Activated CD8-positive, alpha-beta memory T cell treated with anti-CD3 and anti-CD28 coated beads for 24 hours (primary cell): ENCODE results near the gene TYW1B.
"Not testable (repeated sequence)": the region's sequence is repeated elsewhere in the genome, so short reads cannot be mapped to it uniquely, and the experiment has no call there.

Experiments used
- DNase-seq: peaks from one replicate; pipeline ENCODE4 v3.0.0-alpha.2; 2020

The TYW1B gene

GRCh38 chr7:72540923-72541322 is 287.1 kb downstream of the TYW1B start:
- DNase-seq = no peak

DNA sequence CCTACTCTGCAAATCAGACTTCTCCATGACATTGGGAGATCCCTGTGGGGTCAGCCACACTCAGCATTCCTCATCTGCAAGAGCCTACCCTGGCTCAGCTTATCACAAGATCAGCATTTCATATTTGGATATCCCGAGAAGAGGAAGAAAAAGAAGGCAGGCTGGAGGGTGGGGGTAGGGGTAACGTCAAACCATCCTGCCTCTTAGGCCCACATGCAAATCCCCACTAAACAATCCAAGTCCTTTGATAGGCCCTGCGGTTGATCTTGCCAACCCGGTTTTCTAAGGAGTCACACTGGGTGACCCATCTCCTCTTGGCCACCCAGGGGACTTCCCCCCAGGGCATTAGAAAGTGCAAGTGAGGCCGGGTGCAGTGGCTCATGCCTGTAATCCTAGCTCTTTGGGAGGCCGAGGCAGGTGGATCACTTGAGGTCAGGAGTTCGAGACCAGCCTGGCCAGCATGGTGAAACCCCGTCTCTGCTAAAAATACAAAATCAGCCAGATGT is 287.8 kb downstream of the TYW1B start:
- no peak for DNase-seq

DNA sequence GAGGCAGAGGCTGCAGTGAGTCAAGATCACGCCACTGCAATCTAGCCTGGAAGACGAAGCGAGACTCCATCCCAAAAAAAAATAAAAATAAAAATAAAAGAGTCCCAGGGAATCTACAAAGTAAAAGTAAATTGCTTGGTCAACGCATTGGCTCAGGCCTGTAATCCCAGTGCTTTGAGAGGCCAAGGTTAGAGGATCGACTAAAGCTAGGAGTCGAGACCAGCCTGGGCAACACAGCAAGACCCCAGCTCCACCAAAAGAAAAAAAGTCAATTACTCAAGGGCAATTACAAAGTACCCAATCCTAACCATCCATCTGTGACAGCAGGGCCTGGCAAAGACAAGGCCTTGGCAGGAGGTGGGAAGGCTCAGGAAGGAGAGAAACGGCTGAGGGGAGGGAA is 288.3 kb downstream of the TYW1B start:
- DNase-seq = no peak

- DNase-seq = no peak
Observed at GRCh38 chr7:72538856-72539255, 289.1 kb downstream of the TYW1B start.

GRCh38 chr7:72538147-72538546 is 289.9 kb downstream of the TYW1B start:
- DNase-seq = no peak

GRCh38 chr7:72536038-72536437 is 292.0 kb downstream of the TYW1B start:
- not testable (repeated sequence) for DNase-seq

DNA sequence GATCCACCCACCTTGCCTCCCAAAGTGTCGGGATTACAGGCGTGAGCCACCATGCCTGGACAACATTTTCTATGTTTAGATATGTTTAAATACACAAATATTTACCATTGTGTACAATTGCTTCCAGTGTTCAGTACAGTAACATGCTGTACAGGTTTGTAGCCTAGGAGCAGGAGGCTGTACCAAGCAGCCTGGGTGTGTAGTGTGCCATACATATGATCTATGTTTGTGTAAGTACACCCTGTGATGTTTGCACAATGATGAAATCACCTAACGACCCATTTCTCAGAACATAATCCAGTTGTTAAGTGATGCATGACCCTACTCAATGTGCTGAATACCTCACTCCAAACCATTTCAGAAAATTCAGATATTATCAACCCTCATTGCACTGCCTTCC is 297.0 kb downstream of the TYW1B start:
- DNase-seq = not testable (repeated sequence)
